SK-N-SH (cell line): Measurements from ENCODE around the gene LIMA1. TPM values are rescaled to one million over a fixed set of nuclear protein-coding genes. Genes with fewer than 3 reads are reported as not detected.

ENCODE experiments used
- CTCF ChIA-PET: fragments of 300-600, 350-600 bp; formaldehyde crosslinking; extraction: SDS; loops from one replicate; lab custom pipeline; 2021; lab: Yijun Ruan, JAX
- POLR2A ChIA-PET: fragments of 350-600 bp; sonication (Branson Sonifier 250); formaldehyde crosslinking; extraction: SDS; loops from one replicate; lab custom pipeline; 2020; ENCODE audit warnings: antibody characterized with exemption, inconsistent platforms; lab: Yijun Ruan, JAX
- DNase-seq: peaks from one replicate; pipeline ENCODE4 v3.0.0; 2012
- H2AFZ ChIP-seq: fragments of 200-600 bp; sonication (generic); 2 replicates; pipeline ENCODE4 v1.8.1; 2016; ENCODE audit warnings: antibody characterized with exemption, mild to moderate bottlenecking, low read depth
- H3F3A ChIP-seq: fragments of 200-600 bp; sonication (generic); replicated peaks from 2 replicates; pipeline ENCODE3; 2016; ENCODE audit warnings: antibody characterized with exemption, mild to moderate bottlenecking; ENCODE audit not compliant: insufficient read depth
- H3K27ac ChIP-seq, 2 experiments: fragments of 200-500 bp in 1 of 2; fragments of 200-600 bp in 1 of 2; sonication (Bioruptor generic) in 1 of 2; sonication (generic), shearing (Covaris generic) in 1 of 2; 2 replicates each; pipeline versions ENCODE4 v1.5.1 to v1.6.1; 2014 to 2016; ENCODE audit warnings: low read depth in 2 of 2, inconsistent platforms in 1 of 2, low read length in 1 of 2, mild to moderate bottlenecking in 1 of 2, mixed read lengths in 1 of 2
- H3K27me3 ChIP-seq: fragments of 200-600 bp; sonication (generic), shearing (Covaris generic); 2 replicates; pipeline ENCODE4 v1.6.1; 2016; ENCODE audit warnings: mixed run types; ENCODE audit not compliant: insufficient read depth
- H3K36me3 ChIP-seq, 2 experiments: fragments of 200-500 bp in 1 of 2; fragments of 200-600 bp in 1 of 2; sonication (Bioruptor generic) in 1 of 2; sonication (generic) in 1 of 2; replicated peaks in 1 of 2; 2 replicates each; pipeline versions ENCODE3 to v1.5.1; 2014 to 2016; ENCODE audit warnings: low read length in 1 of 2, mild to moderate bottlenecking in 1 of 2; ENCODE audit not compliant: insufficient read depth in 2 of 2, control insufficient read depth in 1 of 2
- H3K4me1 ChIP-seq, 2 experiments: fragments of 200-500 bp in 1 of 2; fragments of 200-600 bp in 1 of 2; sonication (Bioruptor generic) in 1 of 2; sonication (generic), shearing (Covaris generic) in 1 of 2; 2 replicates each; pipeline versions ENCODE4 v1.5.1 to v1.6.1; 2014 to 2016; ENCODE audit warnings: low read depth in 1 of 2, low read length in 1 of 2, mixed run types in 1 of 2; ENCODE audit not compliant: insufficient read depth in 2 of 2, control insufficient read depth in 1 of 2
- H3K4me2 ChIP-seq: fragments of 200-600 bp; sonication (generic), shearing (Covaris generic); 2 replicates; pipeline ENCODE4 v1.6.1; 2017; ENCODE audit warnings: mixed run types
- H3K4me3 ChIP-seq, 2 experiments: fragments of 200-500 bp in 1 of 2; fragments of 200-600 bp in 1 of 2; sonication (Bioruptor generic) in 1 of 2; sonication (generic), shearing (Covaris generic) in 1 of 2; 2 replicates each; pipeline versions ENCODE4 v1.5.1 to v1.8.1; 2014 to 2016; ENCODE audit warnings: low read depth in 2 of 2, inconsistent platforms in 1 of 2, low read length in 1 of 2, mild to moderate bottlenecking in 1 of 2, mixed read lengths in 1 of 2, moderate library complexity in 1 of 2
- H3K79me2 ChIP-seq: fragments of 200-600 bp; sonication (generic); 2 replicates; pipeline ENCODE4 v1.8.1; 2017; ENCODE audit warnings: mild to moderate bottlenecking; ENCODE audit not compliant: insufficient read depth
- H3K9ac ChIP-seq: fragments of 200-600 bp; sonication (generic); 2 replicates; pipeline ENCODE4 v1.6.1; 2017; ENCODE audit warnings: mixed run types
- H3K9me2 ChIP-seq: fragments of 200-600 bp; sonication (generic); 2 replicates; pipeline ENCODE4 v1.6.1; 2017; ENCODE audit warnings: mixed run types
- H3K9me3 ChIP-seq: fragments of 200-600 bp; sonication (generic); 2 replicates; pipeline ENCODE4 v1.6.1; 2017; ENCODE audit warnings: mixed run types, mild to moderate bottlenecking, moderate library complexity
- H4K20me1 ChIP-seq: fragments of 200-600 bp; sonication (generic); 2 replicates; pipeline ENCODE4 v1.6.1; 2017; ENCODE audit warnings: mild to moderate bottlenecking, mixed run types; ENCODE audit not compliant: insufficient read depth
- CHD2 ChIP-seq: fragments of 150-350 bp; IDR thresholded peaks from 2 replicates; pipeline ENCODE4 v1.6.1; 2018; ENCODE audit warnings: low read length; ENCODE audit not compliant: partially characterized antibody
- ELF1 ChIP-seq: IDR thresholded peaks from 2 replicates; pipeline ENCODE4 v1.4.0; 2012
- EZH2phosphoT487 ChIP-seq: fragments of 200-600 bp; sonication (generic); IDR thresholded peaks from 2 replicates; pipeline ENCODE4 v1.6.1; 2017; ENCODE audit warnings: low read depth, mixed run types, mild to moderate bottlenecking, antibody characterized with exemption, moderate library complexity, borderline replicate concordance
- FOSL2 ChIP-seq: IDR thresholded peaks from 2 replicates; pipeline ENCODE4 v1.4.0; 2012; ENCODE audit warnings: low read depth, mild to moderate bottlenecking, moderate library complexity, borderline replicate concordance
- FOXM1 ChIP-seq: IDR thresholded peaks from 2 replicates; pipeline ENCODE4 v1.4.0; 2012; ENCODE audit warnings: low read depth, mild to moderate bottlenecking
- GATA2 ChIP-seq: sonication (generic); formaldehyde crosslinking; IDR thresholded peaks from 2 replicates; pipeline ENCODE4 v1.5.0; 2020; ENCODE audit warnings: mild to moderate bottlenecking, missing genetic modification reagents
- JUND ChIP-seq: IDR thresholded peaks from 2 replicates; pipeline ENCODE4 v1.4.0; 2012
- POLR2AphosphoS5 ChIP-seq: IDR thresholded peaks from 2 replicates; pipeline ENCODE4 v1.6.1; 2012; ENCODE audit warnings: low read depth, low read length
- RCOR1 ChIP-seq: fragments of 150-350 bp; IDR thresholded peaks from 2 replicates; pipeline ENCODE4 v1.6.1; 2017; ENCODE audit warnings: antibody characterized with exemption, low read length
- RFX5 ChIP-seq: IDR thresholded peaks from 2 replicates; pipeline ENCODE4 v1.6.1; 2012; ENCODE audit warnings: mild to moderate bottlenecking, improper control_type of control experiment, low read length
- SIN3A ChIP-seq: IDR thresholded peaks from 2 replicates; pipeline ENCODE4 v1.6.1; 2012; ENCODE audit warnings: low read depth, mild to moderate bottlenecking, low read length, moderate library complexity, borderline replicate concordance
- TEAD4 ChIP-seq: IDR thresholded peaks from 2 replicates; pipeline ENCODE4 v1.4.0; 2012; ENCODE audit warnings: mild to moderate bottlenecking, borderline replicate concordance; ENCODE audit not compliant: insufficient read depth
- USF2 ChIP-seq: fragments of 150-350 bp; IDR thresholded peaks from 2 replicates; pipeline ENCODE4 v1.6.1; 2017; ENCODE audit warnings: antibody characterized with exemption, low read length, low read depth, borderline replicate concordance
- YY1 ChIP-seq: IDR thresholded peaks from 2 replicates; pipeline ENCODE4 v1.4.0; 2012; ENCODE audit warnings: low read depth, mild to moderate bottlenecking
- WGBS: methylation state at CpG from one replicate; pipeline ENCODE4 v1.1.6; 2017; ENCODE audit warnings: low lambda C conversion rate; 5-methylcytosine and 5-hydroxymethylcytosine counted together
- polyA plus RNA-seq, 3 experiments: library from polyadenylated mRNA; depleted of rRNA; stranded (reverse); fragments of >200 nt; gene quantifications; 2 replicates each; pipeline ENCODE4 v1.2.3, GENCODE V29; 2012

Gene LIMA1
- polyA plus RNA-seq, 1 of the 3 experiments (the other 2 are of a cell fraction), result 96.6 TPM

GRCh38 chr12:50241178-50241577 is 42.1 kb downstream of the LIMA1 start:
- Histone ChIP-seq H3K4me1 (peaks cover 2 to 28% of the 10 kb centered on the region in 2 experiments), H3K4me3 (no peak overlapping the region), H3K9me2 (no peaks in the 10 kb centered on the region), H4K20me1 (no peaks in the 10 kb centered on the region), H3K9ac (peak overlapping the region; percentile 50; the same call in 1 of the 2 replicates), H3K79me2 (peaks cover 6% of the 10 kb centered on the region; the same call in 1 of the 2 replicates), H3K27ac (peak overlapping the region; percentile 69 to 96; a peak in 3 of 4 replicates), H3K4me2 (peak overlapping the region; percentile 71; the same call in 1 of the 2 replicates), H3K9me3 (no peaks in the 10 kb centered on the region), H3K27me3 (no peaks in the 10 kb centered on the region), H3F3A (peaks cover 49% of the 10 kb centered on the region), H2AFZ (peak overlapping the region; percentile 5; the same call in 1 of the 2 replicates), H3K36me3 (no peaks in the 10 kb centered on the region)
- ChIA-PET CTCF (interaction anchor here (1.0 kb wide), 1 partner anchor 10 kb away, joined by 3 read pairs; no protein-coding TSS in a partner anchor), POLR2A (no interaction called here)
- WGBS, result 84% methylated on average over 1 of the region's 1 CpG
- DNase-seq, result no peak
- TF ChIP-seq SIN3A, result no peak
- no peak for TF ChIP-seq USF2
- TF ChIP-seq YY1, result no peak
- TF ChIP-seq POLR2AphosphoS5, result no peak
- TF ChIP-seq JUND, result no peak
- no peak for TF ChIP-seq GATA2
- no peak for TF ChIP-seq EZH2phosphoT487

GRCh38 chr12:50240792-50241114 is 42.6 kb downstream of the LIMA1 start:
- H3K27ac ChIP-seq, result peak overlapping the region in 1 of 2 experiments; percentile 96; a peak in 3 of 4 replicates
- no peak for DNase-seq
- ChIA-PET POLR2A (no interaction called here), CTCF (no interaction called here)
- H3K79me2 ChIP-seq, result peaks cover 6% of the 10 kb centered on the region; the same call in 1 of the 2 replicates
- peaks cover 2 to 28% of the 10 kb centered on the region in 2 experiments for H3K4me1 ChIP-seq
- H3K9me2 ChIP-seq, result no peaks in the 10 kb centered on the region
- no peak overlapping the region for H3K4me3 ChIP-seq
- no peaks in the 10 kb centered on the region for H3K9me3 ChIP-seq
- TF ChIP-seq TEAD4 (no peak), FOXM1 (no peak)
- H4K20me1 ChIP-seq, result no peaks in the 10 kb centered on the region
- no peaks in the 10 kb centered on the region for H3K27me3 ChIP-seq
- H3K9ac ChIP-seq, result no peak overlapping the region
- H3K4me2 ChIP-seq, result no peak overlapping the region
- peaks cover 49% of the 10 kb centered on the region for H3F3A ChIP-seq
- H2AFZ ChIP-seq, result no peak overlapping the region; the same call in 1 of the 2 replicates
- 93% methylated on average over 1 of the region's 1 CpG for WGBS
- no peaks in the 10 kb centered on the region for H3K36me3 ChIP-seq

GRCh38 chr12:50240096-50240791 is 43.1 kb downstream of the LIMA1 start:
- no peaks in the 10 kb centered on the region for H4K20me1 ChIP-seq
- H3K4me2 ChIP-seq, result no peak overlapping the region
- peaks cover 6% of the 10 kb centered on the region; the same call in 1 of the 2 replicates for H3K79me2 ChIP-seq
- 82% methylated on average over 7 of the region's 7 CpGs for WGBS
- H3K27me3 ChIP-seq, result no peaks in the 10 kb centered on the region
- H3F3A ChIP-seq, result peaks cover 49% of the 10 kb centered on the region
- H3K9ac ChIP-seq, result no peak overlapping the region
- peak overlapping the region in 1 of 2 experiments; percentile 96; a peak in 3 of 4 replicates for H3K27ac ChIP-seq
- no peaks in the 10 kb centered on the region for H3K36me3 ChIP-seq
- no peaks in the 10 kb centered on the region for H3K9me3 ChIP-seq
- H3K4me1 ChIP-seq, result peaks cover 2 to 28% of the 10 kb centered on the region in 2 experiments
- POLR2A ChIA-PET, result no interaction called here
- no peak overlapping the region; the same call in 1 of the 2 replicates for H2AFZ ChIP-seq
- H3K4me3 ChIP-seq, result no peak overlapping the region
- no peak for DNase-seq
- TF ChIP-seq CHD2, result no peak
- TF ChIP-seq YY1, result no peak
- no peak for TF ChIP-seq RCOR1
- no peak for TF ChIP-seq ELF1
- no peak for TF ChIP-seq FOSL2
- TF ChIP-seq RFX5, result no peak
- CTCF ChIA-PET, result no interaction called here
- H3K9me2 ChIP-seq, result no peaks in the 10 kb centered on the region
